Measurements from ENCODE around the gene C1QTNF12. TPM values are rescaled to one million over a fixed set of nuclear protein-coding genes. Genes with fewer than 3 reads are reported as not detected.
A peak's percentile ranks its signal among the peaks of the same experiment; 100 is the strongest.

C1QTNF12 gene
- polyA plus RNA-seq, 1 experiment = 0.21 TPM

DNA sequence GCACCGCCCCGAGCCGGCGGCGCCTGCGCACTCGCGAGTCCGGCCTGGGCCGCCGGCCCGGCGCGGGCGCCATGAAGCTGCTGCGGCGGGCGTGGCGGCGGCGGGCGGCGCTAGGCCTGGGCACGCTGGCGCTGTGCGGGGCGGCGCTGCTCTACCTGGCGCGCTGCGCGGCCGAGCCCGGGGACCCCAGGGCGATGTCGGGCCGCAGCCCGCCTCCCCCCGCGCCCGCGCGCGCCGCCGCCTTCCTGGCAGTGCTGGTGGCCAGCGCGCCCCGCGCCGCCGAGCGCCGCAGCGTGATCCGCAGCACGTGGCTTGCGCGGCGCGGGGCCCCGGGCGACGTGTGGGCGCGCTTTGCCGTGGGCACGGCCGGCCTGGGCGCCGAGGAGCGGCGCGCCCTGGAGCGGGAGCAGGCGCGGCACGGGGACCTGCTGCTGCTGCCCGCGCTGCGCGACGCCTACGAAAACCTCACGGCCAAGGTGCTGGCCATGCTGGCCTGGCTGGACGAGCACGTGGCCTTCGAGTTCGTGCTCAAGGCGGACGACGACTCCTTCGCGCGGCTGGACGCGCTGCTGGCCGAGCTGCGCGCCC is 14.2 kb downstream of the C1QTNF12 start, which contains the start of gene B3GALT6:
Gene B3GALT6 (plus strand): TSS at position 30 of the 588 bp plus-strand sequence. CDS start 42 bp downstream, at position 72.
- TF ChIP-seq, protein P1, sequence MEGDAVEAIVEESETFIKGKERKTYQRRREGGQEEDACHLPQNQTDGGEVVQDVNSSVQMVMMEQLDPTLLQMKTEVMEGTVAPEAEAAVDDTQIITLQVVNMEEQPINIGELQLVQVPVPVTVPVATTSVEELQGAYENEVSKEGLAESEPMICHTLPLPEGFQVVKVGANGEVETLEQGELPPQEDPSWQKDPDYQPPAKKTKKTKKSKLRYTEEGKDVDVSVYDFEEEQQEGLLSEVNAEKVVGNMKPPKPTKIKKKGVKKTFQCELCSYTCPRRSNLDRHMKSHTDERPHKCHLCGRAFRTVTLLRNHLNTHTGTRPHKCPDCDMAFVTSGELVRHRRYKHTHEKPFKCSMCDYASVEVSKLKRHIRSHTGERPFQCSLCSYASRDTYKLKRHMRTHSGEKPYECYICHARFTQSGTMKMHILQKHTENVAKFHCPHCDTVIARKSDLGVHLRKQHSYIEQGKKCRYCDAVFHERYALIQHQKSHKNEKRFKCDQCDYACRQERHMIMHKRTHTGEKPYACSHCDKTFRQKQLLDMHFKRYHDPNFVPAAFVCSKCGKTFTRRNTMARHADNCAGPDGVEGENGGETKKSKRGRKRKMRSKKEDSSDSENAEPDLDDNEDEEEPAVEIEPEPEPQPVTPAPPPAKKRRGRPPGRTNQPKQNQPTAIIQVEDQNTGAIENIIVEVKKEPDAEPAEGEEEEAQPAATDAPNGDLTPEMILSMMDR (IDR thresholded peaks at IDR 0.05; ENCODE audit: low read depth, low read length) = no peak
- Histone ChIP-seq H3K27ac (ENCODE audit: low read depth, low read length) (peak within 1 kb of the TSS; percentile 78), H3K27me3 (ENCODE audit: control insufficient read depth, insufficient read depth, low read length) (no peaks in the 10 kb centered on the region), H3K9me3 (ENCODE audit: control insufficient read depth, insufficient read depth, low read length) (peaks cover 21% of the 10 kb centered on the region), H3K4me3 (ENCODE audit: low read depth, low read length) (peak within 1 kb of the TSS; percentile 91)
- ChIA-PET POLR2A (no interaction called here), CTCF (interaction anchor here (0.6 kb wide), 1 partner anchor 70 kb away, joined by 3 read pairs; no protein-coding TSS in a partner anchor)
- DNase-seq (ENCODE audit: low read depth, low spot score) = no peak

- peak within 1 kb of the TSS; percentile 78 for H3K27ac ChIP-seq (ENCODE audit: low read depth, low read length)
- DNase-seq (ENCODE audit: low read depth, low spot score) = peak; percentile 90
- CTCF ChIA-PET = interaction anchor here (0.7 to 2.0 kb wide), 4 partner anchors 16 to 109 kb away, joined by 3 to 15 read pairs (median 4); no protein-coding TSS in a partner anchor
- H3K4me3 ChIP-seq (ENCODE audit: low read depth, low read length) = peak within 1 kb of the TSS; percentile 91
- H3K9me3 ChIP-seq (ENCODE audit: control insufficient read depth, insufficient read depth, low read length) = peaks cover 21% of the 10 kb centered on the region
- POLR2A ChIA-PET = interaction anchor here (1.0 kb wide), 1 partner anchor 42 kb away, joined by 4 read pairs; the partner anchor contains the start of gene UBE2J2
- TF ChIP-seq, protein P1 (IDR thresholded peaks at IDR 0.05; ENCODE audit: low read depth, low read length) = no peak
- H3K27me3 ChIP-seq (ENCODE audit: control insufficient read depth, insufficient read depth, low read length) = no peaks in the 10 kb centered on the region
These were observed 14.9 kb downstream of the C1QTNF12 start, which contains the start of gene SDF4 for GRCh38 chr1:1231400-1232207. TSS of gene SDF4 (minus strand) at chr1:1232001. CDS start at chr1:1228772, 3,229 bp downstream.

- CTCF ChIA-PET = interaction anchor here (0.7 to 2.0 kb wide), 4 partner anchors 15 to 108 kb away, joined by 3 to 15 read pairs (median 4); no protein-coding TSS in a partner anchor
- Histone ChIP-seq H3K9me3 (ENCODE audit: control insufficient read depth, insufficient read depth, low read length) (peaks cover 21% of the 10 kb centered on the region), H3K4me3 (ENCODE audit: low read depth, low read length) (peak overlapping the region; percentile 91), H3K27me3 (ENCODE audit: control insufficient read depth, insufficient read depth, low read length) (no peaks in the 10 kb centered on the region), H3K27ac (ENCODE audit: low read depth, low read length) (peak overlapping the region; percentile 78)
- POLR2A ChIA-PET = interaction anchor here (1.0 kb wide), 1 partner anchor 43 kb away, joined by 4 read pairs; the partner anchor contains the start of gene UBE2J2
- no peak for DNase-seq (ENCODE audit: low read depth, low spot score)
- TF ChIP-seq, protein P1 (IDR thresholded peaks at IDR 0.05; ENCODE audit: low read depth, low read length) = peak; percentile 45
These were observed 15.7 kb downstream of the C1QTNF12 start for GRCh38 chr1:1230656-1231399.

GRCh38 chr1:1229770-1230169 is 16.8 kb downstream of the C1QTNF12 start:
- Histone ChIP-seq H3K27ac (ENCODE audit: low read depth, low read length) (no peak overlapping the region), H3K4me3 (ENCODE audit: low read depth, low read length) (0 out of 2 replicates have a peak overlapping the region, but pooled peaks have one; percentile 25), H3K27me3 (ENCODE audit: control insufficient read depth, insufficient read depth, low read length) (no peaks in the 10 kb centered on the region), H3K9me3 (ENCODE audit: control insufficient read depth, insufficient read depth, low read length) (peaks cover 21% of the 10 kb centered on the region)
- TF ChIP-seq, protein P1 (IDR thresholded peaks at IDR 0.05; ENCODE audit: low read depth, low read length) = no peak
- no peak for DNase-seq (ENCODE audit: low read depth, low spot score)
- ChIA-PET CTCF (interaction anchor here (1.1 to 2.0 kb wide), 2 partner anchors 107 to 108 kb away, joined by 3 to 15 read pairs; no protein-coding TSS in a partner anchor), POLR2A (no interaction called here)
